K562 (cell line): ENCODE results near the gene LAX1. TPM values are rescaled to one million over a fixed set of nuclear protein-coding genes. Genes with fewer than 3 reads are reported as not detected.

Source experiments
- ATF1 ChIP-seq, 2 experiments: fragments of 450-650 bp in 1 of 2; IDR thresholded peaks; 2 replicates each; pipeline ENCODE4 v1.6.1; 2016; ENCODE audit warnings: missing compliant biosample characterization in 1 of 2, missing genetic modification characterization in 1 of 2
- CBX8 ChIP-seq: fragments of 200-600 bp; sonication (generic); IDR thresholded peaks from 2 replicates; pipeline ENCODE4 v1.6.1; 2012; ENCODE audit warnings: borderline replicate concordance, mixed run types, low read depth, mild to moderate bottlenecking, moderate library complexity, mixed read lengths, low read length, control low read depth, inconsistent platforms; ENCODE audit not compliant: poor library complexity, severe bottlenecking; ENCODE audit errors: extremely low read depth
- KDM2B ChIP-seq: fragments of 250-450 bp; sonication (Bioruptor Pico); IDR thresholded peaks from 2 replicates; pipeline ENCODE4 v1.8.0; 2021; ENCODE audit warnings: mild to moderate bottlenecking, moderate library complexity
- KLF6 ChIP-seq: fragments of 250-450 bp; sonication (Bioruptor Pico); IDR thresholded peaks from 2 replicates; pipeline ENCODE4 v1.4.0; 2020; ENCODE audit warnings: mild to moderate bottlenecking, moderate library complexity, borderline replicate concordance
- PHTF2 ChIP-seq: fragments of 250-450 bp; sonication (Bioruptor Pico); IDR thresholded peaks from 2 replicates; pipeline ENCODE4 v1.5.0; 2021; ENCODE audit warnings: mild to moderate bottlenecking
- PTRF ChIP-seq: fragments of 450-650 bp; IDR thresholded peaks from 2 replicates; pipeline ENCODE4 v1.6.1; 2016; ENCODE audit warnings: mild to moderate bottlenecking, missing genetic modification characterization, missing compliant biosample characterization
- PTTG1 ChIP-seq: fragments of 450-650 bp; IDR thresholded peaks from 2 replicates; pipeline ENCODE4 v1.6.1; 2016; ENCODE audit warnings: low read depth, mild to moderate bottlenecking, missing genetic modification characterization, missing compliant biosample characterization
- SNIP1 ChIP-seq: fragments of 450-650 bp; IDR thresholded peaks from 2 replicates; pipeline ENCODE4 v1.7.1; 2017; ENCODE audit warnings: low read depth, mild to moderate bottlenecking
- TCFL5 ChIP-seq: fragments of 250-450 bp; sonication (Bioruptor Pico); conservative IDR thresholded peaks from 2 replicates; pipeline ENCODE4 v1.6.1; 2021; ENCODE audit warnings: mild to moderate bottlenecking, moderate library complexity, matching md5 sums
- ZBTB5 ChIP-seq: fragments of 450-650 bp; IDR thresholded peaks from 2 replicates; pipeline ENCODE4 v1.6.1; 2017; ENCODE audit warnings: antibody characterized with exemption
- ZNF696 ChIP-seq: fragments of 250-450 bp; sonication (Bioruptor Pico); conservative IDR thresholded peaks from 2 replicates; pipeline ENCODE4 v1.4.0; 2020; ENCODE audit warnings: mild to moderate bottlenecking, moderate library complexity
- polyA plus RNA-seq, 8 experiments: library from polyadenylated mRNA; depleted of rRNA in 4 of 8; stranded (reverse) in 5 of 8; unstranded in 3 of 8; fragments of >200 nt; fragmentation: Nextera tagmentation in 2 of 8; fragmentation: Illumina TruSeq in 1 of 8; extraction: Ambion mirVana in 2 of 8; extraction: Trizol in 1 of 8; gene quantifications; 2 replicates each; pipeline versions ENCODE4 v1.2.1 to v1.2.3, GENCODE V29; 2011 to 2014; ENCODE audit warnings: inconsistent platforms in 1 of 8, missing spikeins in 1 of 8
- total RNA-seq, 7 experiments: library from RNA; depleted of rRNA in 6 of 7; stranded (reverse); fragments of >200 nt in 6 of 7; fragmentation: Illumina TruSeq in 2 of 7; extraction: Trizol in 2 of 7; gene quantifications; 2 replicates each; pipeline versions ENCODE4 v1.2.1 to v1.2.3, GENCODE V29; 2011 to 2021; ENCODE audit warnings: low replicate concordance in 1 of 7
- TF ChIP-seq, protein P1 (sequence below), 2 experiments: fragments of 150-350 bp in 1 of 2; IDR thresholded peaks; 2 replicates each; pipeline ENCODE4 v1.6.1; 2012 to 2016; ENCODE audit warnings: low read depth in 2 of 2, low read length in 2 of 2, mild to moderate bottlenecking in 1 of 2, moderate library complexity in 1 of 2
- TF ChIP-seq, protein P2 (sequence below): fragments of 250-450 bp; sonication (Bioruptor Pico); IDR thresholded peaks from 2 replicates; pipeline ENCODE4 v1.5.0; 2020; ENCODE audit warnings: mild to moderate bottlenecking, borderline replicate concordance
- TF ChIP-seq, protein P3 (sequence below): sonication (generic); formaldehyde crosslinking; IDR thresholded peaks from 2 replicates; pipeline ENCODE4 v1.4.0; 2020; ENCODE audit warnings: mild to moderate bottlenecking, missing genetic modification reagents

The LAX1 gene
- total and polyA plus RNA-seq, 9 of the 15 experiments (the other 6 are each of a cell fraction or from before 2014, with no cell fraction given) = not detected

DNA sequence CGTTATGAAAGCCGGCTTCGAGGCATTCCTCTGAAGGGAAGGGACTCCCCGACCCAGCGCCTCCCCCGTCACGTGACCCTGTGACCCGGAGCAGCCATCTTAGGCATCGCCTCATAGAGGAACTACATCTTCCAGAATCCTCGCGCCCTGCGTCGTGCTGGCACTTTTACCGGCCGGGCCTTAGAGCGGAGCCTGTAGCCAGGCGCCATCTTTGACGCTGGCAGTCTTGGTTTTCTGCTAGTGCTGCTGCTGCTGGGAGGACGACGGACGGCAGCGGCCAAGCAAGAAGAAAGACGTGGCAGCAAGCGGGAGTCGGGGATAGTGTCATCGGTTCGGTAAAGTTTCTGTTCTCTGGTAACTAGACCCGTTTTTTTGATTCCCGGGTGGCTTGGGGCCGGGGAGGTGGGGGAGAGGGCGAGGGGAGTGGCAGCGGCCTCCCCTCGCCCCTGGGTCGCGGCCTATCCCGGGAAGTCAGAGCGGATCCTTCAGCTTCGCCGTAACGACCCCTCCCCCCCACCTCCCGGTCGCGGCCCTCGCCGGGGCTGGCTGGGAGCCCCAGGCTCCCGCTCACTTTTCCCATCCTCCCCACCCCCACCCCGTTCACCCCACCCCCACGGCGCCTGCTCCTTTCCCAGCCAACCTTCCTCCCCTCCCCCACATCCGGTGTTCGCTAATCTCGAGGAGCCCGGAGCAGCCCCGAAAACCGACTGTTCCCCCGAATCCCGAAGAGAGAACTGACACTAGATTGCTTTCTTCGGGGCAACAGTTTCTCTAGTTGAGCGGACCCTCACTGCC is 30.7 kb downstream of the LAX1 start, which contains the start of the genes ZBED6 and ZC3H11A (continued):
- TF ChIP-seq TCFL5 (CRISPR knock-in tag) = no peak
- no peak; the same call in 1 of the 2 replicates for TF ChIP-seq KLF6
- TF ChIP-seq ATF1 (CRISPR knock-in tag; IDR thresholded peaks at IDR 0.05) = no peak
- TF ChIP-seq ATF1 (tag; IDR thresholded peaks at IDR 0.05) = peak; percentile 96
- no peak for TF ChIP-seq PTRF (tag)
- no peak for TF ChIP-seq CBX8
- TF ChIP-seq, protein P1, sequence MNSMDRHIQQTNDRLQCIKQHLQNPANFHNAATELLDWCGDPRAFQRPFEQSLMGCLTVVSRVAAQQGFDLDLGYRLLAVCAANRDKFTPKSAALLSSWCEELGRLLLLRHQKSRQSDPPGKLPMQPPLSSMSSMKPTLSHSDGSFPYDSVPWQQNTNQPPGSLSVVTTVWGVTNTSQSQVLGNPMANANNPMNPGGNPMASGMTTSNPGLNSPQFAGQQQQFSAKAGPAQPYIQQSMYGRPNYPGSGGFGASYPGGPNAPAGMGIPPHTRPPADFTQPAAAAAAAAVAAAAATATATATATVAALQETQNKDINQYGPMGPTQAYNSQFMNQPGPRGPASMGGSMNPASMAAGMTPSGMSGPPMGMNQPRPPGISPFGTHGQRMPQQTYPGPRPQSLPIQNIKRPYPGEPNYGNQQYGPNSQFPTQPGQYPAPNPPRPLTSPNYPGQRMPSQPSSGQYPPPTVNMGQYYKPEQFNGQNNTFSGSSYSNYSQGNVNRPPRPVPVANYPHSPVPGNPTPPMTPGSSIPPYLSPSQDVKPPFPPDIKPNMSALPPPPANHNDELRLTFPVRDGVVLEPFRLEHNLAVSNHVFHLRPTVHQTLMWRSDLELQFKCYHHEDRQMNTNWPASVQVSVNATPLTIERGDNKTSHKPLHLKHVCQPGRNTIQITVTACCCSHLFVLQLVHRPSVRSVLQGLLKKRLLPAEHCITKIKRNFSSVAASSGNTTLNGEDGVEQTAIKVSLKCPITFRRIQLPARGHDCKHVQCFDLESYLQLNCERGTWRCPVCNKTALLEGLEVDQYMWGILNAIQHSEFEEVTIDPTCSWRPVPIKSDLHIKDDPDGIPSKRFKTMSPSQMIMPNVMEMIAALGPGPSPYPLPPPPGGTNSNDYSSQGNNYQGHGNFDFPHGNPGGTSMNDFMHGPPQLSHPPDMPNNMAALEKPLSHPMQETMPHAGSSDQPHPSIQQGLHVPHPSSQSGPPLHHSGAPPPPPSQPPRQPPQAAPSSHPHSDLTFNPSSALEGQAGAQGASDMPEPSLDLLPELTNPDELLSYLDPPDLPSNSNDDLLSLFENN (IDR thresholded peaks at IDR 0.05; ENCODE audit: low read depth in 2 of 2, low read length in 2 of 2) = no peak
- no peak for TF ChIP-seq ZBTB5
- no peak for TF ChIP-seq SNIP1
- no peak for TF ChIP-seq ZNF696
- TF ChIP-seq, protein P2, sequence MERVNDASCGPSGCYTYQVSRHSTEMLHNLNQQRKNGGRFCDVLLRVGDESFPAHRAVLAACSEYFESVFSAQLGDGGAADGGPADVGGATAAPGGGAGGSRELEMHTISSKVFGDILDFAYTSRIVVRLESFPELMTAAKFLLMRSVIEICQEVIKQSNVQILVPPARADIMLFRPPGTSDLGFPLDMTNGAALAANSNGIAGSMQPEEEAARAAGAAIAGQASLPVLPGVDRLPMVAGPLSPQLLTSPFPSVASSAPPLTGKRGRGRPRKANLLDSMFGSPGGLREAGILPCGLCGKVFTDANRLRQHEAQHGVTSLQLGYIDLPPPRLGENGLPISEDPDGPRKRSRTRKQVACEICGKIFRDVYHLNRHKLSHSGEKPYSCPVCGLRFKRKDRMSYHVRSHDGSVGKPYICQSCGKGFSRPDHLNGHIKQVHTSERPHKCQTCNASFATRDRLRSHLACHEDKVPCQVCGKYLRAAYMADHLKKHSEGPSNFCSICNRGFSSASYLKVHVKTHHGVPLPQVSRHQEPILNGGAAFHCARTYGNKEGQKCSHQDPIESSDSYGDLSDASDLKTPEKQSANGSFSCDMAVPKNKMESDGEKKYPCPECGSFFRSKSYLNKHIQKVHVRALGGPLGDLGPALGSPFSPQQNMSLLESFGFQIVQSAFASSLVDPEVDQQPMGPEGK = no peak; the same call in 1 of the 2 replicates
- no peak for TF ChIP-seq PTTG1 (tag)
- TF ChIP-seq PHTF2 = no peak
- TF ChIP-seq, protein P3, sequence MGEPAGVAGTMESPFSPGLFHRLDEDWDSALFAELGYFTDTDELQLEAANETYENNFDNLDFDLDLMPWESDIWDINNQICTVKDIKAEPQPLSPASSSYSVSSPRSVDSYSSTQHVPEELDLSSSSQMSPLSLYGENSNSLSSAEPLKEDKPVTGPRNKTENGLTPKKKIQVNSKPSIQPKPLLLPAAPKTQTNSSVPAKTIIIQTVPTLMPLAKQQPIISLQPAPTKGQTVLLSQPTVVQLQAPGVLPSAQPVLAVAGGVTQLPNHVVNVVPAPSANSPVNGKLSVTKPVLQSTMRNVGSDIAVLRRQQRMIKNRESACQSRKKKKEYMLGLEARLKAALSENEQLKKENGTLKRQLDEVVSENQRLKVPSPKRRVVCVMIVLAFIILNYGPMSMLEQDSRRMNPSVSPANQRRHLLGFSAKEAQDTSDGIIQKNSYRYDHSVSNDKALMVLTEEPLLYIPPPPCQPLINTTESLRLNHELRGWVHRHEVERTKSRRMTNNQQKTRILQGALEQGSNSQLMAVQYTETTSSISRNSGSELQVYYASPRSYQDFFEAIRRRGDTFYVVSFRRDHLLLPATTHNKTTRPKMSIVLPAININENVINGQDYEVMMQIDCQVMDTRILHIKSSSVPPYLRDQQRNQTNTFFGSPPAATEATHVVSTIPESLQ = 0 out of 2 replicates have a peak, but pooled peaks have one; percentile 5
- 0 out of 2 replicates have a peak, but pooled peaks have one; percentile 41 for TF ChIP-seq KDM2B
